ENCODE results near the gene NR4A3.

DNA sequence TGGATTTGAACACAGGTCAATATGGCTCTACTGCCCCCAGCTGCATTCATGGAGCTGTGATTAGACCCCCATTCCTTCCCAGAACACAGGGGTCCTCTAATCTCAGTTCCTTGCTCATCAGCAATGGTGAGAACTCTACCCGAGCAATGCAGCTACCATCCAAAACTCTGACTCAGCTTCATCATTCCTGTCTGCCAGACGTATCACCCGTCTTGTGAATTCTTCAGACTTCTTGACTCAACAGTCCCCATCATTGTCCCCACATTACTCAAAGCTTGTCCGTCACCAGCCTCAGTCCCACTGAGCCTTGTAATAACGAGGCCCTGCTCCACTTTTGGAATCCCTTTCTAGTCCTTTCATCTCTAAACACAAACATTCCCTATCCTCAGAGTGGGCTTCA lies 48.4 kb downstream of the NR4A3 start:
- TF ChIP-seq ZNF274 (IDR thresholded peaks at IDR 0.05; ENCODE audit: low read depth, low read length) = no peak
- TF ChIP-seq YY1 (IDR thresholded peaks at IDR 0.05; ENCODE audit: insufficient read depth, insufficient read length) = no peak
- TF ChIP-seq SUZ12 (IDR thresholded peaks at IDR 0.05; ENCODE audit: extremely low read depth, insufficient read depth, insufficient read length) = no peak
